HL-60 (cell line): ENCODE data around the gene OSBPL7.
A peak's percentile ranks its signal among the peaks of the same experiment; 100 is the strongest.

Experiments
- DNase-seq, 2 experiments: peaks; one replicate each; pipeline ENCODE4 v3.0.0-alpha.2; 2010 to 2020; ENCODE audit warnings: low read depth in 1 of 2, low spot score in 1 of 2
- H3K27ac ChIP-seq: fragments of 250-450 bp; sonication (Bioruptor Pico); replicated peaks from 2 replicates; pipeline ENCODE4 v1.5.1; 2020; ENCODE audit warnings: mild to moderate bottlenecking, moderate library complexity
- H3K27me3 ChIP-seq: fragments of 250-450 bp; sonication (Bioruptor Pico); 2 replicates; pipeline ENCODE4 v1.5.1; 2021; ENCODE audit warnings: mild to moderate bottlenecking, moderate library complexity; ENCODE audit not compliant: insufficient read depth, poor library complexity, severe bottlenecking
- H3K4me3 ChIP-seq: replicated peaks from 2 replicates; pipeline ENCODE4 v1.5.1; 2011; ENCODE audit warnings: mild to moderate bottlenecking, control low read depth, low read length; ENCODE audit not compliant: insufficient read depth
- CTCF ChIP-seq: IDR thresholded peaks from one replicate; pipeline ENCODE4 v1.5.1; 2011; ENCODE audit warnings: low read length, control low read depth, inconsistent platforms; ENCODE audit not compliant: insufficient read depth
- GABPA ChIP-seq: IDR thresholded peaks from 2 replicates; pipeline ENCODE4 v1.6.1; 2012; ENCODE audit warnings: low read depth
- POLR2AphosphoS5 ChIP-seq: IDR thresholded peaks from 2 replicates; pipeline ENCODE4 v1.6.1; 2012; ENCODE audit warnings: low read depth
- REST ChIP-seq: IDR thresholded peaks from 2 replicates; pipeline ENCODE4 v1.6.1; 2012; ENCODE audit warnings: low read depth; ENCODE audit not compliant: insufficient replicate concordance
- SPI1 ChIP-seq: IDR thresholded peaks from 2 replicates; pipeline ENCODE4 v1.6.1; 2012; ENCODE audit warnings: low read depth, mild to moderate bottlenecking, borderline replicate concordance

Gene OSBPL7

GRCh38 chr17:47823519-47823918 is 1.9 kb upstream of the OSBPL7 start:
- H3K27ac ChIP-seq, result no peak overlapping the region
- H3K27me3 ChIP-seq, result no peaks in the 10 kb centered on the region
- no peak for DNase-seq
- TF ChIP-seq CTCF (no peak), POLR2AphosphoS5 (no peak), GABPA (no peak)
- H3K4me3 ChIP-seq, result no peak overlapping the region

GRCh38 chr17:47822785-47823184 is 1.2 kb upstream of the OSBPL7 start:
- no peak for TF ChIP-seq GABPA
- no peak for TF ChIP-seq POLR2AphosphoS5
- no peak for TF ChIP-seq CTCF
- TF ChIP-seq SPI1, result no peak
- TF ChIP-seq REST, result no peak
- no peak for DNase-seq
- no peak overlapping the region for H3K27ac ChIP-seq
- H3K27me3 ChIP-seq, result no peaks in the 10 kb centered on the region
- H3K4me3 ChIP-seq, result no peak overlapping the region

GRCh38 chr17:47821031-47821423 is 567 bp downstream of the OSBPL7 start:
- Histone ChIP-seq H3K4me3 (peak overlapping the region; percentile 91), H3K27ac (peak overlapping the region; percentile 47), H3K27me3 (no peaks in the 10 kb centered on the region)
- no peak for DNase-seq
- TF ChIP-seq CTCF, result no peak
- no peak for TF ChIP-seq SPI1
- no peak for TF ChIP-seq GABPA
- no peak for TF ChIP-seq POLR2AphosphoS5
- TF ChIP-seq REST, result no peak

GRCh38 chr17:47820033-47820789 is 1.4 kb downstream of the OSBPL7 start:
- no peak overlapping the region for H3K4me3 ChIP-seq

More at GRCh38 chr17:47820033-47820789, 1.4 kb downstream of the OSBPL7 start:
- Histone ChIP-seq H3K27ac (no peak overlapping the region), H3K27me3 (no peaks in the 10 kb centered on the region)
- TF ChIP-seq GABPA (no peak), REST (no peak), CTCF (no peak), POLR2AphosphoS5 (no peak), SPI1 (no peak)
- no peak for DNase-seq
